Stimulated activated CD8-positive, alpha-beta memory T cell treated with anti-CD3 and anti-CD28 coated beads, Interleukin-4, amount 100 ng/mL, for 48 hours (primary cell): ENCODE data around the gene UBXN11.

Experiments
- DNase-seq: peaks from one replicate; pipeline ENCODE4 v3.0.0-alpha.2; 2020

UBXN11 gene

GRCh38 chr1:26283871-26284596 lies 22.4 kb downstream of the UBXN11 start:
- no peak for DNase-seq

GRCh38 chr1:26283279-26283853 lies 23.1 kb downstream of the UBXN11 start:
- DNase-seq, result no peak

- DNase-seq, result no peak
Measured at GRCh38 chr1:26282401-26282918, 24.0 kb downstream of the UBXN11 start.

- no peak for DNase-seq
Measured at GRCh38 chr1:26281971-26282370, 24.5 kb downstream of the UBXN11 start.

GRCh38 chr1:26281091-26281958 lies 25.1 kb downstream of the UBXN11 start:
- DNase-seq, result peak; percentile 44

GRCh38 chr1:26280333-26281042 lies 25.9 kb downstream of the UBXN11 start:
- DNase-seq, result peak; percentile 52

- peak; percentile 88 for DNase-seq
Measured at GRCh38 chr1:26279456-26280332, 26.7 kb downstream of the UBXN11 start, which contains the start of gene SH3BGRL3. SH3BGRL3 (plus strand) TSS chr1:26280086; CDS start chr1:26280156, 70 bp downstream.

GRCh38 chr1:26278724-26279455 lies 27.5 kb downstream of the UBXN11 start:
- DNase-seq, result peak; percentile 71

- DNase-seq, result no peak
Measured at GRCh38 chr1:26278303-26278702, 28.1 kb downstream of the UBXN11 start.

- DNase-seq, result no peak
Measured at GRCh38 chr1:26277719-26278118, 28.7 kb downstream of the UBXN11 start.

- DNase-seq, result no peak
Measured at GRCh38 chr1:26277261-26277661, 29.2 kb downstream of the UBXN11 start.

- no peak for DNase-seq
Measured at GRCh38 chr1:26276432-26276838, 30.0 kb downstream of the UBXN11 start.

GRCh38 chr1:26275580-26276431 lies 30.6 kb downstream of the UBXN11 start:
- peak; percentile 89 for DNase-seq

- peak; percentile 47 for DNase-seq
Measured at GRCh38 chr1:26274801-26275425, 31.5 kb downstream of the UBXN11 start.

GRCh38 chr1:26269198-26269550 lies 37.3 kb downstream of the UBXN11 start:
- DNase-seq, result no peak

GRCh38 chr1:26268290-26269197 lies 37.9 kb downstream of the UBXN11 start:
- DNase-seq, result no peak

- no peak for DNase-seq
Measured at GRCh38 chr1:26265405-26265804, 41.0 kb downstream of the UBXN11 start.

GRCh38 chr1:26263212-26263611 lies 43.2 kb downstream of the UBXN11 start:
- no peak for DNase-seq
